GM19455 (cell line): ENCODE measurements around the gene NLRP7.
"Not testable (repeated sequence)": the region's sequence is repeated elsewhere in the genome, so short reads cannot be mapped to it uniquely, and the experiment has no call there.

Source experiments
- ATAC-seq: cut with Tn5 transposase; IDR thresholded peaks from one replicate; pipeline ENCODE4 v1.9.1; 2021; ENCODE audit not compliant: unreplicated experiment

Gene NLRP7

GRCh38 chr19:54947381-54947780, at the start of gene NLRP7:
Gene NLRP7 (minus strand): TSS chr19:54947530.
- no peak for ATAC-seq

GRCh38 chr19:54995561-54995960, 48.2 kb upstream of the NLRP7 start:
- no peak for ATAC-seq

- not testable (repeated sequence) for ATAC-seq
These were observed 42.2 kb upstream of the NLRP7 start for GRCh38 chr19:54989531-54989930.

- ATAC-seq, result not testable (repeated sequence)
These were observed 35.2 kb upstream of the NLRP7 start for GRCh38 chr19:54982562-54982961.

- ATAC-seq, result not testable (repeated sequence)
These were observed 26.1 kb upstream of the NLRP7 start for GRCh38 chr19:54973229-54974090.

GRCh38 chr19:54971446-54971845, 24.1 kb upstream of the NLRP7 start:
- not testable (repeated sequence) for ATAC-seq

- no peak for ATAC-seq
These were observed 22.3 kb upstream of the NLRP7 start for GRCh38 chr19:54969647-54970046.

GRCh38 chr19:54967611-54968010, 20.3 kb upstream of the NLRP7 start:
- ATAC-seq, result no peak

- ATAC-seq, result not testable (repeated sequence)
These were observed 17.7 kb upstream of the NLRP7 start for GRCh38 chr19:54965055-54965454.

- no peak for ATAC-seq
These were observed 12.5 kb upstream of the NLRP7 start for GRCh38 chr19:54959840-54960239.

- no peak for ATAC-seq
These were observed 8.0 kb upstream of the NLRP7 start for GRCh38 chr19:54955376-54955775.

- ATAC-seq, result not testable (repeated sequence)
These were observed 6.0 kb upstream of the NLRP7 start for GRCh38 chr19:54953345-54953713.

GRCh38 chr19:54952591-54953344, 5.4 kb upstream of the NLRP7 start:
- no peak for ATAC-seq

- not testable (repeated sequence) for ATAC-seq
These were observed 3.2 kb upstream of the NLRP7 start for GRCh38 chr19:54950580-54950979.

- no peak for ATAC-seq
These were observed 2.1 kb upstream of the NLRP7 start for GRCh38 chr19:54949412-54949811.

GRCh38 chr19:54943772-54944361, 3.5 kb downstream of the NLRP7 start:
- ATAC-seq, result not testable (repeated sequence)

- ATAC-seq, result not testable (repeated sequence)
These were observed 7.8 kb downstream of the NLRP7 start for GRCh38 chr19:54939538-54939937.

- ATAC-seq, result no peak
These were observed 8.4 kb downstream of the NLRP7 start for GRCh38 chr19:54938906-54939305.

- ATAC-seq, result no peak
These were observed 9.4 kb downstream of the NLRP7 start for GRCh38 chr19:54937926-54938325.

- ATAC-seq, result no peak
These were observed 19.0 kb downstream of the NLRP7 start for GRCh38 chr19:54928299-54928698.

- ATAC-seq, result no peak
These were observed 24.1 kb downstream of the NLRP7 start for GRCh38 chr19:54923276-54923675.

- no peak for ATAC-seq
These were observed 26.2 kb downstream of the NLRP7 start for GRCh38 chr19:54921082-54921481.
